ENCODE results near the gene FGF1.
A peak's percentile ranks its signal among the peaks of the same experiment; 100 is the strongest.

Gene FGF1

DNA sequence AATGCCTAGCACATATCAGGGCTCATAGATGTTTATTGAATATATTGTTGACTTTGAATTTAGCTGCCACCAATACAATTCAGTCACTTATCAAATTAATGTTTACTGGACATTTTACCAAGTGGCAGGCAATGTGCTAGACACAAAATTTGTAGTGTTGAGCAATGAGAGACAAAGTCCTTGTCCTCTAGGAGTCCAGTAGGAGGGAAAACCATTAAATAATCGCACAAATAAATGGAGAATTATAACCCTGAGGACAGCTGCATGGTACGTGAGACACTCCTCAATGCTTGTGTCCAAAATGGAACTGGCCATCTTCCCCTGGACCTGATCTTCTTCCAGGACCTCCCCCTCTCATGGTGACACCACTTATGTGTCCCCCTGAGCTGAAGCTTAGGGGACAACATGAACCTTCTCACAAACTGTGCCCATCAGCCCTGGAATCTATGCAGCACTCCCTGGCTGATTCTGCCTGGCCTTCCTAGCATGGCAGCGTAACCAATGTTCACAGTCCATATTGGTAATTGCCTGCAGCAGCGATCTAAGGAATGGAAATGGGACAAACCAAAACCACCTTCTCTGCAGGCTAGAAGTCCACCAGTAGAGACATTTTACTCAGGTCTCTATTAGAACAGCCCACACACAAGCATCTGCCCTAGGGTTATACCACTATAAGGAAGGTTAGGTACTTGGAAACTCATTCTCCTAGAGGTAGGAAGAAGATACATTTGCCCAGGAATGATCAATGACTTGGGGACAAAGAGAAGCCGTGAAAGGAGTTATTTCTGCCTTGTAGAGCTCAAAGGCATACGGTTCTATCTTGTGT lies 75.5 kb downstream of the FGF1 start:
- DNase-seq = no peak

DNA sequence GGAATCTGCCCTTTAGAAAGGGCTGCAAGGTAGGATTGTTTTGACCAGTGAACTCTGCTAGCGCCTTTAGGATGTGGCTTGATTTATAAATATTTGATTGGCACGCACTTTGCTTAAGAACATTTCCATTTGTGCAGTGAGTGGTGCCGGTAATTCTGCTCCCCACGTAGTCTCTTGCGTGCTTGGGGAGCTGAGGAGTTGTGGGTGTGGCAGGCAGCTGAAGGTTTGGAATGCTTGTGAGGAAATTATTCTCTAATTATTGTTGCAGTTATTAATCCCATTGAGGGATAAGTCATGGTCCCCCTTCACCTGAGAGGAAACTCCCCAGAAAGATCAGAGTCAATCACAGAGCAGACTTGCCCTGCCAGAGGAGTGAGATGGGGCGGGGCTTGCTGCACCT lies 76.7 kb downstream of the FGF1 start:
- no peak for DNase-seq

DNA sequence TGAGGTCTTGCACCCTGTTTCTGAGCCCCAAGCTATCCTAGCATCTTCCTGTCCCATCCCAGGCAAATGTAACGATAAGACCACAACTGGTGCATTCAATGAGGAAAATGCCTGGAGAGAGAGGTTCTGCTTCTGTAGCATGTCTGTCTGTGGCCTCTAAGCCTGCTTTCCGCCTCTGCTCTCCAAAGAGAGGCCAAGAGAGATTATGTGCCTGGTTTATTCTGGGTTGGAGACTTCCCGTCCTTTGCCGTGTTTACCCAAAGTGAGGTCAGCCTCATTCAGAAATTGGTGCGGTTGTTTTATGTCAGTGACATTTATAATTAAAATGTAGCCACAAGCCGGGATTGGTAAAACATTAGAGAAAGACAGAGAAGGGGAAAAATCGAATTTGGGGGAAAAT lies 77.8 kb downstream of the FGF1 start:
- DNase-seq = no peak

- DNase-seq = no peak
These were observed 80.3 kb downstream of the FGF1 start for GRCh38 chr5:142605611-142606010.

DNA sequence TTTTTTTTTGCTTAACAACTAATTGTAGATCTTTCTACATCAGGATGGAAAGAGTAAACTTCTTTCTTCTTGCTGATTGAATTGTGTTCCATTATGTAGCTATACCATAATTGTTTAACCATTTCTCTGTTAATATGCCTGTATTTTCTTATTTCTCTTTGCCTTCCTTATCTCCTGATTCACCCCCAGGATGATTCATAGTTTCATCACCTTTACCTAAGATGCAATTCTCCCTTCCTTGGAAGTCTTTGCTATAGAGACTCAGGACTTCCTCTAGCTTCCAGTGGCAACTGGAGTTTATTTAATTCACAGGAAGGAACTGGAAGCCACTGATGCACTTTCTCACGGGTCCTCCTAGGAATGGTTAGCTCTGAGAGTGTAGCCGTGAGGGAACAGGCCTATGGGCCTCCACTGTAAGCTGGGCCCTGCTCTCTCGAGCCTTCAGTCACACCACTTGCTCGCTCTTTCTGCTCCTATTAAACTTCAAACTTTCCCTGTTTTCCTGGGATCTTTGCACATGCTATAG lies 83.1 kb downstream of the FGF1 start:
- no peak for DNase-seq

DNA sequence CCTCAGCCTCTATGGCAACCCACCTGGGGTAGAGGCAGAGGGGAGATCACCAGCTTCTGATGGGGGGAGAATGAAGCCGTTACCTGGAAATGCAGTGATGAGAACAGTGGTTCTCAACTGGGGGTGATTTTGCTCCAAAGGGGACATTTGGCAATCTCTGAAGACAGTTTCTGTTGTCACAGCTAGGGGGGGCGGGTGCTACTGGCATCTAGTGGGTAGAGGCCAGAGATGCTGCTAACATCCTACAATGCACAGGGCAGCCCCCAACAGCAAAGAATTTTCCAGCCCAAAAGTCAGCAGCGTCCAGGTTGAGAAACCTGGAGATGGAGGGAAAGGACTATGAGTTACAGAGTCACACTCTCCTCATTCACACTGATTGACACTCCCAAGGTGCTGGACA lies 84.5 kb downstream of the FGF1 start:
- DNase-seq = no peak

- DNase-seq = no peak
These were observed 85.1 kb downstream of the FGF1 start for GRCh38 chr5:142600611-142601358.

- no peak for DNase-seq
These were observed 85.8 kb downstream of the FGF1 start for GRCh38 chr5:142600092-142600491.

DNA sequence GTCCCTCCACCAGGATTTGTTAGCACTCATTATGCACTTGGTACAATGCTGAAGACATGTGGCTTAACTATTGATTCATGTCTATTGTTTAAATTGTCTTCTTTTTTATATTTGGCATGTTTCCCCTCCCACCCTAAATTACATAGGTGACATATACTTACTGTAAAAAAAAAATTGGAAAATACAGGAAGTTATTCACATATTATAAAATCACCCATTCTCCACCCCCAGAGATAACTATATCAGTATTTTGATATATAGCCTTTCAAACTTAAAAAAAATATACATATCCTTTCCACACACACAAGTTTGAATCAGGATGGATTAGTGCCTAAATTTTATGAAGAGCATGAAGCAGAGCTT lies 87.6 kb downstream of the FGF1 start:
- no peak for DNase-seq

DNA sequence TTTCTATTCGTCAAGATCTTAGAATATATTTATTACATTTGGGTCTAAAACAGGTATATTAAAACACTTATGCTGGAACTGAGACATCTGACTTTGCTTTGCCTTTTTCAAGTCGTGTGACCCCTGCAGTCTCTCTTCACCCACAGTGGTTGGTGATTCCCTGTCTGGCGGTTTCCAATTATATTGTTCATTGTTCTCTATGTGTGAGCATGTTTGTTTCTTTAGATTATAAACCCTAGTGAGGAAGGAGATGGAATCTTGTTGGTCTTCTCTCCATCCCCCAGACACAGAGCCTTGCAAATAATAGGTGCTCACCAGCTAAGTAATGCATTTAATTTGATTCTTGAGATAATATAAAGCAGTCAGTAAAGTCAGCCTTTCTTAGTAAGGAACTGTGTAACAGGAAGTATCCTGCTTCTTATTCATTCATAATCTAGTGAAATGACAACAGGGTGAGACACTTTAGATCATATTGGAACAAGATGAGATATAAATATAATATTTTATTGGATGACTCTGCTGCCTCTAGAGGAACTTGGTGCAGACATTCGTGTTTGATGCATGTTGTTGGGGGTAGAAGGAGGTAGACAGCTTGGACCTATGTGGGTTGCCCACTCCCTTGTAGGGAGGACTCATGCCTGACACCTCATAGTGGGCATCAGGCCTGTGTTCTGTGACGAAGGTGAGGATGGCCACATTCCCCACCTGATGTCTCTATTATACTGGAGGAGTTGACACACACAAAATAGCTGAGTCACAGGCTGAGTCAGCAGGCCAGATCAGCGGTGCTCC lies 88.1 kb downstream of the FGF1 start:
- peak; percentile 50 for DNase-seq

DNA sequence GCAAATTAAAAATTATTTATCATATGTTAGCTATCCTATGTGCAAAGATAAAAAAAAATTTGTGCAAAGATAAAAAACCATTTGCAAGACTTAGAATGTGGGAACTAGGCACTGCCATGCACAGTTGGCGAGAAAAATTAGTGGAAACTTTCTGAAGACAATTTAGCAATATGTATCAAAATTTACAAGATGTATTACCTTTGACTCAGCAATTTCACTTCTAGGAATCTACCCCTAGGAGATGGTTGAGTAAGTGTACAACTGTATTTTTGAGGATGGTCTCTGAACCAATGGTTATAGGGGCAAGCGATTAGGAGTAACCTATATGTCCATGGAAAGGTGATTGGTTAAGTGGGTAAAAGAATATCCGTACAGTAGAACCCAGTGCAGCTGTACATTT lies 88.9 kb downstream of the FGF1 start:
- DNase-seq = no peak

DNA sequence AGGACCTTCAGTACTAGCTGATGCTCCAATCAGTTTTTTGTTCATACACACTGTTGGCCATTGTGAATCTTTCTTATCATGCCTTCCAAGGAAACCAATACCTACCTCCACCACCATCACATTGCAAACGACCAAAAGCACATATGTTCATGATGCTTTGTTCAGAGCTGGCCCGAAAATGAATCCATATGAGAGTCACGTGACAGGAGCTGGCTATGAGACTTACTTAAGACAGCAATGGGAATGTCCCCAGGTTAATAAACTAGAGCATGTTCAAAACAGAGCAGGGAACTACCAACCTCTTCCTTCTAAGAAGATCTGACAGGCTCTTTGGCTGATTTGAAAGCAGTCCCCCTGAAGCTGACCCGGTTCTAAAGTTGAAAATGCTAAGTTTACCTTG lies 93.5 kb downstream of the FGF1 start:
- no peak for DNase-seq

DNA sequence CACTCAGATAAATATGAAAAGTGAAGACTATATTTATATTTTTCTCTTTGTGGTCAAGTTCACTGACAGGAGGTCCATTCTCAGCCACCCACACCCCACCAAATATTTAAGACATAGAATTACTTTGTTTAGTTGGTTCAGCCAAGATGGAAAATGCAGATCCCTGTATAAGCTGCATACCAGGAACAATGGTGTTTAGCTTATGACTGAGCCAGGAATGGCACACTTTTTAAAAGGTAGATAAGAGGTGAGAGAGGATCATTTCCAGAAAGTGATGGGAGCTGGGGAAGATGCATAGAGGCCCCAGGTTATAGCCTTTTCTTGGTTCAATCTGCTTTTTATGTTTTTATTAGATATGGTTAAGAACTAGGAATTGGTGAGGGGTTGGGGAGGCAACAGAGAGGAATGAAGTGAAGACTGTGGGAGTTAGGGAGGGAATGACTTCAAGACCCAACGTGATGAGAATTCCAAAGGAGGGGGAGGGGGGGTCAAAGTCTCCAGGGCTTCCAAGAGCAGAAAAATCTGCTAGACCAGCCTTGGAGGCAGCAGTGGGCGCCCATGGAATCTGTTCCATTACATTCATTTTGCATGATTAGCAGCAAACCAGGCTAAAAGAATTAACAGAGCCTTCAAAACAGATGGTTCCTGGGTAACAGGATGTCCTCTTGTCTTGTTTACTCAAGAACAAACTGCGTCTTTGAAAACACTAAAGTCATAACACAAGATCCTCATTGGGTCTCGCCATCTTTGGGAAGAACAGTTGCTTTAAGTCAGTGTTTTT lies 95.2 kb downstream of the FGF1 start:
- no peak for DNase-seq

GRCh38 chr5:142589720-142590119 lies 96.2 kb downstream of the FGF1 start:
- no peak for DNase-seq

GRCh38 chr5:142587354-142587965 lies 98.4 kb downstream of the FGF1 start:
- DNase-seq = peak; percentile 53

DNA sequence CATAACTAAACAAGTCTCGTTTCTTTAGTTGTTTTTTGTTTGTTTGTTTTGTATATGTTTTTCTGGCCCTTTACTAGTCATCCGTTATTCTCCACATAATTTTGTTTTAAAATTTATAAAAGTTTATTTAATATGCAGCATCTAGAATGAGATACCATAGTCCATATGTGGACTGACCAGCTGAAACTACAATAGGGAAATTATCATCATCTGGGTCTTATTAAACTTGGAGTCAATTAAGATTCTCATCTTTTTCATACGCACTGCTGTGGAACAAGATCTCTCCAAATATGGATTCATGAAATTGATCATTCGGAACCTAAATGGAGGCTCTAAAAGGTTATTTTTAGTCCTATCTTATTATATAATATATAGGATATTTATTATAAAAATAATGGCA lies 99.3 kb downstream of the FGF1 start:
- no peak for DNase-seq

DNA sequence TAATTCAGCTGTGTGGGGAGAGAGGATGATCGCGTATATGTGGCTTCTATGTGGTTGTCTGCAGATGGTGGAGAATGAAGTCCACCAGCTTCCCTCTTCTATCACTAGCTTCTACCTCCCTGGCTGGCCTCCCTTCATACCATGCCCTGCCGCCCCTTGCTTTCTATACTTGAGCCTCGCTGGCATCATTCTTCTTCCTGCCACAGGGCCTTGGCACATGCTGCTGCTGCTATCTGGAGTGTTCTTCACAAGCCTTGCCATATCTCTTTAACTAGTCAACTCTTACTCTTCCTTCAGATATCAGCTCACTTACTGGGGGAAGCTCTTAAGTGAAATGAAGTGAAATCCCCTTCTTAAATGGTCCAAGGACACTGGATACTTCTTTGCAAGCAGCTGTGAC lies 100.4 kb downstream of the FGF1 start:
- DNase-seq = no peak

GRCh38 chr5:142584891-142585290 lies 101.0 kb downstream of the FGF1 start:
- DNase-seq = no peak

- DNase-seq = no peak
These were observed 107.6 kb downstream of the FGF1 start for GRCh38 chr5:142578161-142578830.

GRCh38 chr5:142576804-142577203 lies 109.1 kb downstream of the FGF1 start:
- DNase-seq = no peak

GRCh38 chr5:142576303-142576702 lies 109.6 kb downstream of the FGF1 start:
- no peak for DNase-seq

DNA sequence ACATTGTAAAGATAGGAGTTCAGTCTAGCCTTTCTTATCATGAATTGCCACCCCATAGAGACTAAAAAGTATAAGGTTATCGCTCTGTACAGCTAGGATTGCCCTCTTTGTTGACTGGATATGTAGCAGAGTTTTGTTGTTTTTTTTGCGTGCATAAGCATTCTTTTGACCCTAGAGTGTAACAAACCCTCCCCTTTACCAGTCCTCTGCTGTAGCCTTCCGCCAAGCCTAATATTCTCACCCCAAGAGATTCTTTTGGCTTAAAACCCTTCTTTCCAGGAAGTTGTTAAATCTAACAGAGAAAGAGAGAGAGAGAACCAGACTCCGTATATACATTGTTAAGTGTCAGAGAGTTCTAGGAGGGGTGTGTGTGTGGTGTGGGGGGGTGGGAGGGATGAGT lies 113.9 kb downstream of the FGF1 start:
- DNase-seq = no peak

All from stimulated activated CD4-positive, alpha-beta T cell treated with anti-CD3 and anti-CD28 coated beads, Interleukin-15, amount 100 ng/mL, for 24 hours (primary cell).